TTC549 (cell line): ENCODE results near the gene KCTD7.
"Not testable (repeated sequence)": the region's sequence is repeated elsewhere in the genome, so short reads cannot be mapped to it uniquely, and the experiment has no call there.

Experiments used
- FAIRE-seq: peaks from 2 replicates; lab custom pipeline; 2012; peaks lifted over from hg19 to GRCh38; lab: Jason Lieb, UNC

Gene KCTD7

GRCh38 chr7:66617295-66617694 is 11.4 kb upstream of the KCTD7 start:
- FAIRE-seq, result no peak

- not testable (repeated sequence) for FAIRE-seq
Measured at GRCh38 chr7:66619341-66619948, 9.2 kb upstream of the KCTD7 start.

GRCh38 chr7:66626331-66626934 is 2.2 kb upstream of the KCTD7 start:
- FAIRE-seq, result no peak

GRCh38 chr7:66627151-66627681 is 1.5 kb upstream of the KCTD7 start:
- FAIRE-seq, result no peak

GRCh38 chr7:66627881-66628360 is 760 bp upstream of the KCTD7 start:
- FAIRE-seq, result no peak

- FAIRE-seq, result no peak
Measured at GRCh38 chr7:66629222-66630062, 761 bp downstream of the KCTD7 start.

GRCh38 chr7:66630531-66630930 is 1.9 kb downstream of the KCTD7 start:
- no peak for FAIRE-seq

GRCh38 chr7:66631471-66631870 is 2.8 kb downstream of the KCTD7 start:
- FAIRE-seq, result no peak

GRCh38 chr7:66634816-66635215 is 6.1 kb downstream of the KCTD7 start:
- FAIRE-seq, result no peak

GRCh38 chr7:66635322-66635981 is 6.8 kb downstream of the KCTD7 start:
- not testable (repeated sequence) for FAIRE-seq

- not testable (repeated sequence) for FAIRE-seq
Measured at GRCh38 chr7:66635982-66636546, 7.4 kb downstream of the KCTD7 start.

GRCh38 chr7:66638309-66639099 is 9.8 kb downstream of the KCTD7 start:
- no peak for FAIRE-seq

- no peak for FAIRE-seq
Measured at GRCh38 chr7:66639773-66640172, 11.1 kb downstream of the KCTD7 start.

GRCh38 chr7:66640802-66641525 is 12.3 kb downstream of the KCTD7 start:
- no peak for FAIRE-seq

- FAIRE-seq, result no peak
Measured at GRCh38 chr7:66641526-66641871, 12.8 kb downstream of the KCTD7 start.

- no peak for FAIRE-seq
Measured at GRCh38 chr7:66642186-66642585, 13.5 kb downstream of the KCTD7 start.

- FAIRE-seq, result no peak
Measured at GRCh38 chr7:66642932-66643331, 14.3 kb downstream of the KCTD7 start.

GRCh38 chr7:66643395-66643794 is 14.7 kb downstream of the KCTD7 start:
- no peak for FAIRE-seq

- not testable (repeated sequence) for FAIRE-seq
Measured at GRCh38 chr7:66651026-66651425, 22.3 kb downstream of the KCTD7 start.

- not testable (repeated sequence) for FAIRE-seq
Measured at GRCh38 chr7:66653719-66654274, 25.1 kb downstream of the KCTD7 start.
